SK-N-MC (cell line): ENCODE data around the gene FNDC8.

ENCODE experiments used
- EZH2 ChIP-seq: fragments of 200-600 bp; sonication (generic); IDR thresholded peaks from one replicate; pipeline ENCODE4 v1.6.1; 2017; ENCODE audit warnings: antibody characterized with exemption
- FOXP2 ChIP-seq: optimal IDR thresholded peaks from 2 replicates; pipeline ENCODE3; 2011; ENCODE audit warnings: mild to moderate bottlenecking, moderate library complexity; ENCODE audit not compliant: insufficient read depth; ENCODE audit errors: extremely low read length, control extremely low read depth
- POLR2AphosphoS5 ChIP-seq: IDR thresholded peaks from 2 replicates; pipeline ENCODE4 v1.6.1; 2012; ENCODE audit warnings: mild to moderate bottlenecking, low read depth, low read length, borderline replicate concordance

DNA sequence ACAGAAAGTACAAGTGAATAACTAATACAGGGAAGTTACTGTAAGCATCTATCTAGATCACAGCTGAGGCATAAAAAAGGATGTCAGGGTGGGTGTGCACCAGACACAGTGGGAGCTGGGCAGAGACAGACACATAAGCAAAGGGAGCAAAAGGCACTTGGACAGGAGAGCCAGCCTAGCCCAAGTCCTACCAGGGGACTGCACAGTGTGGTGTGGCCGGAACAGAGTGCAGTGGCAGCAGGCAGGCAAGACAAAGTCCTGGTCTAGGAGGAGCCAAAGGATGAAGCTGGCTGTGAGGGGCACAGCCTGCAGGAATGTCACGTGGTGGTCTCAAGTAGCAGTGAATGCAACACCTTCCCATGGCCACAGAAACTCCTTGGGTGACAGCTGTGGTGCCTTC, 23.6 kb upstream of the FNDC8 start:
- no peak for TF ChIP-seq EZH2
- TF ChIP-seq POLR2AphosphoS5, result no peak
- TF ChIP-seq FOXP2, result no peak
